Measurements from ENCODE around the gene SCAP. TPM values are rescaled to one million over a fixed set of nuclear protein-coding genes. Genes with fewer than 3 reads are reported as not detected.

The SCAP gene
- total RNA-seq, 1 donor: 81.4 TPM

DNA sequence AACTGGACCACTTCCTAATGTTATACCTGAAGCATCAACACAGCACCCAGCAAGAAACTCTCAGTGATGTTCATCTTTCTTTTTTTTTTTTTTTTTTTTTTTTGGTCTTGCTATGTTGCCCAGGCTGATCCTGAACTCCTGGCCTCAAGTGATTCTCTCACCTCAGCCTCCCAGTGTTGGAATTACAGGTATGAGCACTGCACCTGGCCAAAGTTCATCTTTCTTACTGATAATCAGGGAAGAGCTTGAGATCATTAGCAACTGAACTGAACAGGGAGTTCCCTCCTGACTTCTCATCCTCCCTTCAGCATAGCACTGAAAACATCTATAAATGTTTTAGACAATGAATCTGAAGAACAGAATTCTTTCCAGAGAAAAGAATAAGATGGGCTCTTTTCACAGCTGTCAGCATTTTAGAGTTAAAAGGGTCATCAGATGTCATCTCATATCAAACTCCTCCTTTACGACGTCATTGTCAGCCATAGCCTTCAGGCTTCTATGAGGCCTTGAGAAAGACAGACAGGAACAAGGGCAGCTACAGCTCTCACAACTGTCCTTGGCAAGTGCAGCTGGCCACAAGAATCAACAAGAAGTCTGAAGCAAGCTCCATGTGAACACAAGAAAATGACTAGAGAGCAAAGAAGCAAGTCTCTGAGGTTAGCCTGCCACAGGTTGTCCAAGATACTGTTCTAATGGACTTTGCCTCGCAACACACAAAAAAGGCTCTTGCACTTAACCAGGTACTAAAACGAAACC, 33.8 kb downstream of the SCAP start:
- no peak for DNase-seq (ENCODE audit: insufficient read length, low spot score, missing footprints)
- no peak for TF ChIP-seq CTCF (IDR thresholded peaks at IDR 0.05; ENCODE audit: extremely low read depth, low read depth, low read length)
- Histone ChIP-seq H3K4me3 (ENCODE audit: insufficient read depth, low read length) (no peak overlapping the region), H4K20me1 (ENCODE audit: insufficient read depth, low read length) (peaks cover 9% of the 10 kb centered on the region), H3K36me3 (ENCODE audit: insufficient read depth, low read length) (peaks cover 23% of the 10 kb centered on the region), H3K4me2 (ENCODE audit: insufficient read depth, low read length) (no peak overlapping the region), H3K9me3 (ENCODE audit: low read depth, low read length) (no peaks in the 10 kb centered on the region), H2AFZ (ENCODE audit: low read length) (no peak overlapping the region), H3K27ac (ENCODE audit: low read depth, low read length) (peak overlapping the region; percentile 11), H3K79me2 (ENCODE audit: insufficient read depth, low read length) (peaks cover 39% of the 10 kb centered on the region), H3K4me1 (ENCODE audit: insufficient read depth, low read length) (peaks cover 18% of the 10 kb centered on the region), H3K27me3 (ENCODE audit: insufficient read depth, low read length) (no peaks in the 10 kb centered on the region)

DNA sequence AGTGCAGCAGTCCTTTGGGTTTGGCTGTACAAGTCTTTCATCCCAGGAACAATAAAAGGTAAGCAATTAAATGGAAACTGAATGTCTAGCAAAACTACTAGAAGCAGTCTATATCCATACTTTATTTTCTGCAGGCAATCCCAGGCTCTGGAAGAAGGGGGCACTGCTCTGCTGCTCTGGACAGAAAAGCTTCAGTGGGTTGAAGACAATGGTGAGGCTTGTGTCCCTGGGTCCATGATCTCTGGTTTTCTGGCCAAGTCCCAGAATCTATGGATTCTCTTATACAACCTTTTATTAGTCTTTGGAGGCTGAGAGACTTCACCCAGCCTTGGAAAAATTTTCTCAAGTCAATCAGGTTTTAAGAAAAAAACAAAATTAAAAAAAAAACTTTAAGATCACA, 35.6 kb downstream of the SCAP start:
- Histone ChIP-seq H3K36me3 (ENCODE audit: insufficient read depth, low read length) (peaks cover 26% of the 10 kb centered on the region), H4K20me1 (ENCODE audit: insufficient read depth, low read length) (peaks cover 9% of the 10 kb centered on the region), H3K4me3 (ENCODE audit: insufficient read depth, low read length) (no peak overlapping the region), H2AFZ (ENCODE audit: low read length) (no peak overlapping the region), H3K27ac (ENCODE audit: low read depth, low read length) (no peak overlapping the region), H3K4me2 (ENCODE audit: insufficient read depth, low read length) (no peak overlapping the region), H3K4me1 (ENCODE audit: insufficient read depth, low read length) (peaks cover 18% of the 10 kb centered on the region), H3K27me3 (ENCODE audit: insufficient read depth, low read length) (no peaks in the 10 kb centered on the region), H3K79me2 (ENCODE audit: insufficient read depth, low read length) (peaks cover 25% of the 10 kb centered on the region), H3K9me3 (ENCODE audit: low read depth, low read length) (no peaks in the 10 kb centered on the region)
- TF ChIP-seq CTCF (IDR thresholded peaks at IDR 0.05; ENCODE audit: extremely low read depth, low read depth, low read length): peak; percentile 39
- DNase-seq (ENCODE audit: insufficient read length, low spot score, missing footprints): no peak

DNA sequence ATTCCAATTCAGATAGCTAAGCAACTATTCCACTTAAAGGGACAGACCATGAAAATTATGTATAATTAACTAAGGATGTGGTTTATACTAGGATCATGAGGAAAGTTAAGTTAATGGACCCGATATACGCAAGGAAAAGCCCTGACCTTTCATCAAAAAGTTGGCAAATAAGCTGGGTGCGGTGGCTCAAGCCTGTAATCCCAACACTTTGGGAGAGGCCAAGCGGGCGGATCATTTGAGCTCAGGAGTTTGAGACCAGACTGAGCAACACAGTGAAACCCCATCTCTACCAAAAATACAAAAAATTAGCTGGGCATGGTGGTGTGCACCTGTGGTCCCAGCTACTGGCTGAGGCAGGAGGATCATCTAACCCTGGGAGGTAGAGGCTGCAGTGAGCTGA, 39.6 kb downstream of the SCAP start:
- Histone ChIP-seq H3K4me3 (ENCODE audit: insufficient read depth, low read length) (no peak overlapping the region), H2AFZ (ENCODE audit: low read length) (no peak overlapping the region)
- no peak for TF ChIP-seq CTCF (IDR thresholded peaks at IDR 0.05; ENCODE audit: extremely low read depth, low read depth, low read length)

GRCh38 chr3:47434849-47435248, 40.9 kb downstream of the SCAP start:
- Histone ChIP-seq H2AFZ (ENCODE audit: low read length) (no peak overlapping the region), H3K4me2 (ENCODE audit: insufficient read depth, low read length) (no peak overlapping the region), H4K20me1 (ENCODE audit: insufficient read depth, low read length) (no peaks in the 10 kb centered on the region), H3K27ac (ENCODE audit: low read depth, low read length) (no peak overlapping the region), H3K9me3 (ENCODE audit: low read depth, low read length) (no peaks in the 10 kb centered on the region), H3K4me3 (ENCODE audit: insufficient read depth, low read length) (no peak overlapping the region), H3K4me1 (ENCODE audit: insufficient read depth, low read length) (peaks cover 4% of the 10 kb centered on the region), H3K36me3 (ENCODE audit: insufficient read depth, low read length) (peaks cover 33% of the 10 kb centered on the region), H3K79me2 (ENCODE audit: insufficient read depth, low read length) (peaks cover 5% of the 10 kb centered on the region), H3K27me3 (ENCODE audit: insufficient read depth, low read length) (no peaks in the 10 kb centered on the region)
- no peak for DNase-seq (ENCODE audit: insufficient read length, low spot score, missing footprints)
- no peak for TF ChIP-seq CTCF (IDR thresholded peaks at IDR 0.05; ENCODE audit: extremely low read depth, low read depth, low read length)

More for the DNA sequence above, 39.6 kb downstream of the SCAP start:
- Histone ChIP-seq H4K20me1 (ENCODE audit: insufficient read depth, low read length) (no peaks in the 10 kb centered on the region), H3K27ac (ENCODE audit: low read depth, low read length) (no peak overlapping the region), H3K4me1 (ENCODE audit: insufficient read depth, low read length) (peaks cover 4% of the 10 kb centered on the region), H3K9me3 (ENCODE audit: low read depth, low read length) (no peaks in the 10 kb centered on the region), H3K27me3 (ENCODE audit: insufficient read depth, low read length) (no peaks in the 10 kb centered on the region), H3K36me3 (ENCODE audit: insufficient read depth, low read length) (peaks cover 34% of the 10 kb centered on the region), H3K4me2 (ENCODE audit: insufficient read depth, low read length) (no peak overlapping the region), H3K79me2 (ENCODE audit: insufficient read depth, low read length) (peaks cover 8% of the 10 kb centered on the region)
- no peak for DNase-seq (ENCODE audit: insufficient read length, low spot score, missing footprints)
